ENCODE measurements around the gene AURKAIP1.

- TF ChIP-seq TAF1 (IDR thresholded peaks at IDR 0.05; ENCODE audit: low read depth, low read length): 0 out of 2 replicates have a peak, but pooled peaks have one; percentile 20
- TF ChIP-seq POLR2A (IDR thresholded peaks at IDR 0.05; ENCODE audit: low read depth, low read length): no peak; the same call in 1 of the 2 replicates
- TF ChIP-seq POLR2AphosphoS5 (IDR thresholded peaks at IDR 0.05; ENCODE audit: low read depth, low read length): peak; percentile 65
- no peak for TF ChIP-seq SPI1 (IDR thresholded peaks at IDR 0.05; ENCODE audit: low read depth, low read length)
Observed at GRCh38 chr1:1399872-1400575, 25.0 kb upstream of the AURKAIP1 start.
